Measurements from ENCODE around the gene KRT5.

- TF ChIP-seq CTCF (conservative IDR thresholded peaks at IDR 0.05; ENCODE audit: low read length) (no peak), EZH2phosphoT487 (IDR thresholded peaks at IDR 0.05; ENCODE audit: borderline replicate concordance, low read depth, low read length) (no peak)
Observed at GRCh38 chr12:52496590-52497071, 23.6 kb downstream of the KRT5 start.
